Measurements from ENCODE around the gene TPRX2. TPM values are rescaled to one million over a fixed set of nuclear protein-coding genes. Genes with fewer than 3 reads are reported as not detected.
"Not testable (repeated sequence)": the region's sequence is repeated elsewhere in the genome, so short reads cannot be mapped to it uniquely, and the experiment has no call there.

The TPRX2 gene
- total RNA-seq, 1 experiment from 2014 or later: not detected

DNA sequence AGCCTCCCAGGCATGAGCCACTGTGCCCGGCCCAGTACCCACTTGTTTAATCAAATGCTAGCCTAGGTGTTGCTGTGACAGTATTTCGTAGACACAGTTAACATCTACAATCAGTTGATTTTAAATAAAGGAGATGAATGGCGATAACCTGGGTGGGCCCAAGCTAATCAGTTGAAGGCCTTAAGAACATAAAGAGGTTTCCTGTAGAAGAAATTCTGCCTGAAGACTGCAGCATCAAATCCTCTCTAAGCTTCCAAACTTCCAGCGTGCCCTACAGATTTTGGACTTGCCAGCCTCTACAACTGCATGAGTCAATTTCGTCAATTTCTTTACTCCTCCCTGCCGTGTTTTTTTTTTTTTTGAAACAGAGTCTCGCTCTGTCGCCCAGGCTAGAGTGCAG is 40.3 kb downstream of the TPRX2 start:
- BruUV-seq (replicated peaks): no TSS peak
- no peaks in the 10 kb centered on the region for H3K36me3 ChIP-seq (ENCODE audit: low read depth)
- no peaks in the 10 kb centered on the region for H3K4me1 ChIP-seq (replicated peaks; ENCODE audit: insufficient read depth)
- no peak overlapping the region for H3K27ac ChIP-seq
- H3K9me3 ChIP-seq (ENCODE audit: insufficient read depth, low read depth): peaks cover 4% of the 10 kb centered on the region; the same call in 1 of the 2 replicates
- DNase-seq: no peak
- H3K27me3 ChIP-seq (ENCODE audit: insufficient read depth, low read depth): peaks cover 89% of the 10 kb centered on the region
- no peak overlapping the region for H2AFZ ChIP-seq
- no peaks in the 10 kb centered on the region for H3K9me2 ChIP-seq (ENCODE audit: insufficient read depth)
- intact Hi-C loops (cut with micrococcal nuclease; ENCODE audit: unreplicated experiment): no loop called here
- H3K4me2 ChIP-seq: no peak overlapping the region
- H3F3A ChIP-seq (ENCODE audit: insufficient read depth, low read depth): no peaks in the 10 kb centered on the region
- H3K4me3 ChIP-seq: no peak overlapping the region
- no peaks in the 10 kb centered on the region for H3K79me2 ChIP-seq (ENCODE audit: low read depth)
- TF ChIP-seq EZH2 (IDR thresholded peaks at IDR 0.05; ENCODE audit: low read depth): no peak
- TF ChIP-seq CTCF (conservative IDR thresholded peaks at IDR 0.05): no peak
- CTCF ChIA-PET: no interaction called here
- POLR2A ChIA-PET (ENCODE audit: unreplicated experiment): interaction anchor here (0.6 kb wide), 1 partner anchor 72 kb away, joined by 7 read pairs; no protein-coding TSS in a partner anchor
- H4K20me1 ChIP-seq (ENCODE audit: insufficient read depth): no peaks in the 10 kb centered on the region; the same call in 1 of the 2 replicates

DNA sequence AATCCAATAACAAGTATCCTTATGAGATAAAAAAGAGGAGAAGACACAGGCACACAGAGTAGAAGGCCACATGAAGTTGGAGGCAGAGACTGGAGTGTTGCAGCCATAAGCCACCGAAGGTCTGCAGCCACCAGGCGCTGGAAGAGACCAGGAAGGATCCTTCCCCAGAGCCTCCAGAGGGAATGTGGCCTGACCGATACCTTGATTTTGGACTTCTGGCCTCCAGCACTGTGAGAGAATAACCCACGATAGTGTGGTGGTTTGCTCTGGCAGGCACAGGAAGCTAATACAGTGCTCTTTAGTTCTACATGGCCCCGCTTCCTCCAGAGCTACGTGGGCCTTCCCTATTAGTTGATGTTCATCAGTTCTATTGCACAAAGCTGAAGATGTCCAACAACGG is 42.3 kb downstream of the TPRX2 start:
- Histone ChIP-seq H3K4me2 (no peak overlapping the region), H3K4me1 (replicated peaks; ENCODE audit: insufficient read depth) (no peaks in the 10 kb centered on the region), H3K4me3 (no peak overlapping the region), H4K20me1 (ENCODE audit: insufficient read depth) (no peaks in the 10 kb centered on the region; the same call in 1 of the 2 replicates), H3K36me3 (ENCODE audit: low read depth) (no peaks in the 10 kb centered on the region), H3K9me2 (ENCODE audit: insufficient read depth) (no peaks in the 10 kb centered on the region), H2AFZ (no peak overlapping the region), H3K9me3 (ENCODE audit: insufficient read depth, low read depth) (0 out of 2 replicates have a peak, but pooled peaks cover under 1% of the 10 kb centered on the region), H3K79me2 (ENCODE audit: low read depth) (no peaks in the 10 kb centered on the region), H3F3A (ENCODE audit: insufficient read depth, low read depth) (no peaks in the 10 kb centered on the region), H3K27ac (no peak overlapping the region), H3K27me3 (ENCODE audit: insufficient read depth, low read depth) (peaks cover 72% of the 10 kb centered on the region)
- ChIA-PET POLR2A (ENCODE audit: unreplicated experiment) (no interaction called here), CTCF (interaction anchor here (0.5 kb wide), 1 partner anchor 417 kb away, joined by 3 read pairs; the partner anchor contains the start of gene KPTN)
- intact Hi-C loops (cut with micrococcal nuclease; ENCODE audit: unreplicated experiment): no loop called here
- TF ChIP-seq EZH2 (IDR thresholded peaks at IDR 0.05; ENCODE audit: low read depth) (no peak), CTCF (conservative IDR thresholded peaks at IDR 0.05) (no peak)
- no peak for DNase-seq
- BruUV-seq (replicated peaks): no TSS peak

GRCh38 chr19:47909350-47909749 is 50.3 kb downstream of the TPRX2 start:
- H3K27ac ChIP-seq; H3K36me3 ChIP-seq (ENCODE audit: low read depth); POLR2A ChIA-PET (ENCODE audit: unreplicated experiment); H3K4me1 ChIP-seq (replicated peaks; ENCODE audit: insufficient read depth); H3K4me2 ChIP-seq; H3F3A ChIP-seq (ENCODE audit: insufficient read depth, low read depth); H2AFZ ChIP-seq; H3K9me3 ChIP-seq (ENCODE audit: insufficient read depth, low read depth); H3K27me3 ChIP-seq (ENCODE audit: insufficient read depth, low read depth); intact Hi-C loops (cut with micrococcal nuclease; ENCODE audit: unreplicated experiment); H3K4me3 ChIP-seq; H3K79me2 ChIP-seq (ENCODE audit: low read depth); H3K9me2 ChIP-seq (ENCODE audit: insufficient read depth); H4K20me1 ChIP-seq (ENCODE audit: insufficient read depth); BruUV-seq (replicated peaks); CTCF ChIA-PET: not testable (repeated sequence)
- peak; percentile 68 for TF ChIP-seq CTCF (conservative IDR thresholded peaks at IDR 0.05)
- DNase-seq: peak in 1 of 2 experiments; percentile 88

DNA sequence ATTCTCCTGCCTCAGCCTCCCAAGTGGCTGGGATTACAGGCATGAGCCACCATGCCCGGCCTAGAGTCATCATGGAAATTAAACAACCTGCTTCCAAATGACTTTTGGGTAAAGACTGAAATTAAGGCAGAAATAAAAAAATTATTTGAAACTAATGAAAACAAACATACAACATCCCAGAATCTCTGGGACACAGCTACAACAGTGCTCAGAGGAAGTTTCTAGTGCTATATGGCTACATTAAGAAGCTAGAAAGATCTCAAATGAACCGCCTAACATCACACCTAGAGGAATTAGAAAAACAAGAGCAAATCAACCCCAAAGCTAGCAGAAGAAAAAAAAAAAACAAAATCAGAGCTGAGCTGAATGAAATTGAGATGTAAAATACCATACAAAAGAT is 51.2 kb downstream of the TPRX2 start:
- H3K4me3 ChIP-seq; H3K27me3 ChIP-seq (ENCODE audit: insufficient read depth, low read depth); H3K27ac ChIP-seq; H3K4me2 ChIP-seq; H3K9me2 ChIP-seq (ENCODE audit: insufficient read depth); H3K36me3 ChIP-seq (ENCODE audit: low read depth); BruUV-seq (replicated peaks); H4K20me1 ChIP-seq (ENCODE audit: insufficient read depth); DNase-seq; H3K9me3 ChIP-seq (ENCODE audit: insufficient read depth, low read depth); H2AFZ ChIP-seq; CTCF ChIA-PET; POLR2A ChIA-PET (ENCODE audit: unreplicated experiment); H3F3A ChIP-seq (ENCODE audit: insufficient read depth, low read depth); H3K79me2 ChIP-seq (ENCODE audit: low read depth); intact Hi-C loops (cut with micrococcal nuclease; ENCODE audit: unreplicated experiment); H3K4me1 ChIP-seq (replicated peaks; ENCODE audit: insufficient read depth): not testable (repeated sequence)

Measured in PC-9 (cell line).